ENCODE results near the gene NXF1. TPM values are rescaled to one million over a fixed set of nuclear protein-coding genes. Genes with fewer than 3 reads are reported as not detected.

NXF1 gene
- total and polyA plus RNA-seq, 2 of the 13 experiments (the other 11 are each of a cell fraction or from before 2014, with no cell fraction given): 30.4 to 30.9 TPM

GRCh38 chr11:62839050-62839945 lies 34.1 kb upstream of the NXF1 start, which contains the start of gene WDR74 (continued):
- no peak for TF ChIP-seq SRSF1 (optimal IDR thresholded peaks at IDR 0.05; ENCODE audit: low read depth, low read length)
- TF ChIP-seq LRRFIP1 (CRISPR knock-in tag; conservative IDR thresholded peaks at IDR 0.05): 0 out of 2 replicates have a peak, but pooled peaks have one; percentile 25
- TF ChIP-seq TBX2 (CRISPR knock-in tag; IDR thresholded peaks at IDR 0.05; ENCODE audit: borderline replicate concordance): peak; percentile 80
- no peak for TF ChIP-seq ZNF232 (CRISPR knock-in tag; IDR thresholded peaks at IDR 0.05; ENCODE audit: borderline replicate concordance)
- TF ChIP-seq HDAC1 (CRISPR knock-in tag; IDR thresholded peaks at IDR 0.05): peak; percentile 99
- TF ChIP-seq AGO2 (optimal IDR thresholded peaks at IDR 0.05; ENCODE audit: low read depth, low read length): peak; percentile 88
- TF ChIP-seq ZNF235 (CRISPR knock-in tag; IDR thresholded peaks at IDR 0.05; ENCODE audit: borderline replicate concordance): no peak
- peak; percentile 75 for TF ChIP-seq FOSL2 (CRISPR knock-in tag; IDR thresholded peaks at IDR 0.05)
- peak; percentile 79; the same call in 1 of the 2 replicates for TF ChIP-seq ZNF318 (CRISPR knock-in tag; IDR thresholded peaks at IDR 0.05)
- peak; percentile 66 for TF ChIP-seq ZNF607 (CRISPR knock-in tag; IDR thresholded peaks at IDR 0.05; ENCODE audit: borderline replicate concordance)
- TF ChIP-seq ZNF841 (CRISPR knock-in tag; IDR thresholded peaks at IDR 0.05; ENCODE audit: borderline replicate concordance): no peak
- peak; percentile 99 for TF ChIP-seq HOXA3 (CRISPR knock-in tag; IDR thresholded peaks at IDR 0.05)
- TF ChIP-seq ZNF781 (CRISPR knock-in tag; IDR thresholded peaks at IDR 0.05; ENCODE audit: borderline replicate concordance, not compliant biosample characterization): no peak
- TF ChIP-seq ZZZ3 (CRISPR knock-in tag; IDR thresholded peaks at IDR 0.05; ENCODE audit: borderline replicate concordance): peak; percentile 87
- no peak for TF ChIP-seq SNRNP70 (IDR thresholded peaks at IDR 0.05; ENCODE audit: low read depth, low read length)
- TF ChIP-seq ZEB1 (IDR thresholded peaks at IDR 0.05; ENCODE audit: insufficient replicate concordance, low read depth): peak; percentile 59
- peak; percentile 90; the same call in 1 of the 2 replicates for TF ChIP-seq ZNF350 (CRISPR knock-in tag; IDR thresholded peaks at IDR 0.05; ENCODE audit: borderline replicate concordance, low read depth)
- TF ChIP-seq HIVEP1 (CRISPR knock-in tag; IDR thresholded peaks at IDR 0.05): peak; percentile 56
